VCaP (cell line): ENCODE data around the gene KLHL40.

Experiments used
- H3K27ac ChIP-seq: fragments of 450-650 bp; 2 replicates; pipeline ENCODE4 v1.5.1; 2017
- CTCF ChIP-seq: fragments of 450-650 bp; conservative IDR thresholded peaks from 2 replicates; pipeline ENCODE4 v1.5.1; 2017; ENCODE audit warnings: mild to moderate bottlenecking, moderate library complexity

The KLHL40 gene

GRCh38 chr3:42674146-42674545 lies 11.2 kb upstream of the KLHL40 start:
- H3K27ac ChIP-seq, result no peak overlapping the region
- no peak for TF ChIP-seq CTCF

GRCh38 chr3:42675909-42676308 lies 9.4 kb upstream of the KLHL40 start:
- no peak for TF ChIP-seq CTCF
- H3K27ac ChIP-seq, result no peak overlapping the region

- no peak for TF ChIP-seq CTCF
- H3K27ac ChIP-seq, result no peak overlapping the region
These were observed 6.9 kb upstream of the KLHL40 start for GRCh38 chr3:42678447-42678846.

- TF ChIP-seq CTCF, result no peak
- H3K27ac ChIP-seq, result no peak overlapping the region
These were observed 5.1 kb upstream of the KLHL40 start for GRCh38 chr3:42680271-42680670.

GRCh38 chr3:42680806-42681205 lies 4.5 kb upstream of the KLHL40 start:
- H3K27ac ChIP-seq, result no peak overlapping the region
- TF ChIP-seq CTCF, result no peak

- TF ChIP-seq CTCF, result no peak
These were observed 3.8 kb upstream of the KLHL40 start for GRCh38 chr3:42681361-42682038.

GRCh38 chr3:42682301-42683070 lies 2.9 kb upstream of the KLHL40 start:
- no peak overlapping the region for H3K27ac ChIP-seq
- TF ChIP-seq CTCF, result no peak

More at GRCh38 chr3:42681361-42682038, 3.8 kb upstream of the KLHL40 start:
- no peak overlapping the region for H3K27ac ChIP-seq
